A549 (cell line): Measurements from ENCODE around the gene MSI2.
"Not testable (repeated sequence)": the region's sequence is repeated elsewhere in the genome, so short reads cannot be mapped to it uniquely, and the experiment has no call there.

Source experiments
- KDM5A ChIP-seq: fragments of 200-600 bp; sonication (generic); IDR thresholded peaks from 2 replicates; pipeline ENCODE4 v1.6.1; 2016; ENCODE audit warnings: antibody characterized with exemption, mild to moderate bottlenecking
- MAZ ChIP-seq: fragments of 150-350 bp; IDR thresholded peaks from 2 replicates; pipeline ENCODE4 v1.6.1; 2014; ENCODE audit warnings: antibody characterized with exemption, low read depth, low read length, borderline replicate concordance
- POLR2A ChIP-seq: IDR thresholded peaks from 2 replicates; pipeline ENCODE4 v1.6.1; 2012; ENCODE audit warnings: mild to moderate bottlenecking, low read length
- TP53 ChIP-seq: fragments of 250-450 bp; sonication (Bioruptor Pico); IDR thresholded peaks from 2 replicates; pipeline ENCODE4 v1.5.0; 2021; ENCODE audit warnings: mild to moderate bottlenecking, moderate library complexity
- ZC3H11A ChIP-seq: fragments of 450-650 bp; IDR thresholded peaks from 2 replicates; pipeline ENCODE4 v1.6.1; 2014; ENCODE audit warnings: antibody characterized with exemption, mild to moderate bottlenecking
- TF ChIP-seq, protein P1 (sequence below): fragments of 150-350 bp; IDR thresholded peaks from 2 replicates; pipeline ENCODE4 v1.6.1; 2014; ENCODE audit warnings: low read depth, mild to moderate bottlenecking, low read length
- TF ChIP-seq, protein P2 (sequence below): fragments of >200 bp; sonication (Bioruptor Twin); formaldehyde crosslinking; IDR thresholded peaks from 3 replicates; pipeline ENCODE4 v1.5.1; 2016

DNA sequence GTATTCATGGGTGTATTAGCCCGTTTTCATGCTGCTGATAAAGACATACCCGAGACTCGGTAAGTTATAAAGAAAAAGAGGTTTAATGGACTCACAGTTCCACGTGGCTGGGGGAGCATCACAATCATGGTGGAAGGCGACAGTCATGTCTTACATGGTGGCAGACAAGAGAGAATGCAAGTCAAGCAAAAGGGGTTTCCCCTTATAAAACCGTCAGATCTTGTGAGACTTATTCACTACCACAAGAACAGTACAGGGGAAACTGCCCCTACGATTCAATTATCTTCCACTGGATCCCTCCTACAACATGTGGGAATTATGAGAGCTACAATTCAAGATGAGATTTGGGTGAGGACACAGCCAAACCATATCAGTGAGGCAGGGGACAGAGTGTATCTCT, 44.3 kb downstream of the MSI2 start:
- TF ChIP-seq, protein P1, sequence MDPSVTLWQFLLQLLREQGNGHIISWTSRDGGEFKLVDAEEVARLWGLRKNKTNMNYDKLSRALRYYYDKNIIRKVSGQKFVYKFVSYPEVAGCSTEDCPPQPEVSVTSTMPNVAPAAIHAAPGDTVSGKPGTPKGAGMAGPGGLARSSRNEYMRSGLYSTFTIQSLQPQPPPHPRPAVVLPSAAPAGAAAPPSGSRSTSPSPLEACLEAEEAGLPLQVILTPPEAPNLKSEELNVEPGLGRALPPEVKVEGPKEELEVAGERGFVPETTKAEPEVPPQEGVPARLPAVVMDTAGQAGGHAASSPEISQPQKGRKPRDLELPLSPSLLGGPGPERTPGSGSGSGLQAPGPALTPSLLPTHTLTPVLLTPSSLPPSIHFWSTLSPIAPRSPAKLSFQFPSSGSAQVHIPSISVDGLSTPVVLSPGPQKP, result not testable (repeated sequence)
- not testable (repeated sequence) for TF ChIP-seq POLR2A; KDM5A; ZC3H11A; MAZ; TP53 (CRISPR knock-in tag)
- TF ChIP-seq, protein P2, sequence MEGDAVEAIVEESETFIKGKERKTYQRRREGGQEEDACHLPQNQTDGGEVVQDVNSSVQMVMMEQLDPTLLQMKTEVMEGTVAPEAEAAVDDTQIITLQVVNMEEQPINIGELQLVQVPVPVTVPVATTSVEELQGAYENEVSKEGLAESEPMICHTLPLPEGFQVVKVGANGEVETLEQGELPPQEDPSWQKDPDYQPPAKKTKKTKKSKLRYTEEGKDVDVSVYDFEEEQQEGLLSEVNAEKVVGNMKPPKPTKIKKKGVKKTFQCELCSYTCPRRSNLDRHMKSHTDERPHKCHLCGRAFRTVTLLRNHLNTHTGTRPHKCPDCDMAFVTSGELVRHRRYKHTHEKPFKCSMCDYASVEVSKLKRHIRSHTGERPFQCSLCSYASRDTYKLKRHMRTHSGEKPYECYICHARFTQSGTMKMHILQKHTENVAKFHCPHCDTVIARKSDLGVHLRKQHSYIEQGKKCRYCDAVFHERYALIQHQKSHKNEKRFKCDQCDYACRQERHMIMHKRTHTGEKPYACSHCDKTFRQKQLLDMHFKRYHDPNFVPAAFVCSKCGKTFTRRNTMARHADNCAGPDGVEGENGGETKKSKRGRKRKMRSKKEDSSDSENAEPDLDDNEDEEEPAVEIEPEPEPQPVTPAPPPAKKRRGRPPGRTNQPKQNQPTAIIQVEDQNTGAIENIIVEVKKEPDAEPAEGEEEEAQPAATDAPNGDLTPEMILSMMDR, result not testable (repeated sequence)
